Psoas muscle (tissue), 8 donors: ENCODE data around the gene ADGRB2. TPM values are rescaled to one million over a fixed set of nuclear protein-coding genes. Genes with fewer than 3 reads are reported as not detected.

Experiments
- ATAC-seq, 4 donors: fragments of 200-7000 bp; cut with Tn5 transposase; one replicate each; pipeline ENCODE4 v1.9.1; 2020; ENCODE audit warnings: moderate library complexity in 3 of 4, mild to moderate bottlenecking in 2 of 4
- DNase-seq, 2 donors: peaks; one replicate each; pipeline ENCODE4 v3.0.0-alpha.2; 2020
- H3K27ac ChIP-seq: fragments of 200-600 bp; one replicate; pipeline ENCODE4 v1.8.0; 2022
- H3K27me3 ChIP-seq, 3 donors: fragments of 200-600 bp in 1 of 3; one replicate each; pipeline versions ENCODE4 v1.6.1 to v1.8.0; 2013 to 2022; ENCODE audit warnings: low read length in 2 of 3, mild to moderate bottlenecking in 2 of 3, moderate library complexity in 1 of 3; ENCODE audit not compliant: insufficient read depth in 3 of 3
- H3K36me3 ChIP-seq, 2 donors: fragments of 200-600 bp in 1 of 2; one replicate each; pipeline versions ENCODE4 v1.6.1 to v1.8.0; 2013 to 2022; ENCODE audit warnings: low read depth in 1 of 2, mild to moderate bottlenecking in 1 of 2, moderate library complexity in 1 of 2; ENCODE audit not compliant: insufficient read depth in 1 of 2
- H3K4me1 ChIP-seq: fragments of 200-600 bp; one replicate; pipeline ENCODE4 v1.8.0; 2022
- H3K4me3 ChIP-seq: fragments of 200-600 bp; one replicate; pipeline ENCODE4 v1.8.0; 2022; ENCODE audit warnings: mild to moderate bottlenecking
- H3K9me3 ChIP-seq: fragments of 200-600 bp; one replicate; pipeline ENCODE4 v1.8.0; 2022
- WGBS, 3 donors: extraction: QIAGEN DNeasy Blood & Tissue Kit; methylation state at CpG; one replicate each; pipeline versions ENCODE4 v1.1.6 to v1.1.7; 2013; 5-methylcytosine and 5-hydroxymethylcytosine counted together
- intact Hi-C, 2 donors: fragments of 100-400 bp; cut with DNase I; formaldehyde crosslinking; loops; one replicate each; pipeline versions ENCODE4 v1.11.0 to v1.14.2; 2022
- polyA plus RNA-seq, 3 donors: library from polyadenylated mRNA; stranded (reverse); fragments of 200-250 nt; gene quantifications; one replicate each; pipeline ENCODE4 v1.2.3, GENCODE V29; 2013
- total RNA-seq, 4 donors: library from RNA; stranded (reverse); fragmentation: NEBNext Ultra II Directional in 2 of 4; extraction: Animal tissue kit (Norgen Biotek cat#: 25700) in 2 of 4; gene quantifications; one replicate each; pipeline versions ENCODE4 v1.2.1 to v1.2.4, GENCODE V29; 2021 to 2023
- TF ChIP-seq, protein P1 (sequence below): fragments of 200-600 bp; IDR thresholded peaks from one replicate; pipeline ENCODE4 v1.8.0; 2022; ENCODE audit warnings: antibody characterized with exemption
- donor health status: healthy with polysubstance abuse.
- donor health status: DM: no; HTN: no; CAD: no; lungs with moderate emphysema.
- donor health status: Bipolar disorder and iron deficiency.
- donor health status: healthy.
- donor health status: DM: yes; HTN: yes; CAD: no.
- donor health status: DM: no; HTN: no; CAD: no.
- donor health status: DM: no; HTN: no; CAD: no.
- donor health status: DM: yes; HTN: yes; CAD: no.

Gene ADGRB2
- total and polyA plus RNA-seq, 7 donors, result 0.44 to 1.8 (median 0.73) TPM

DNA sequence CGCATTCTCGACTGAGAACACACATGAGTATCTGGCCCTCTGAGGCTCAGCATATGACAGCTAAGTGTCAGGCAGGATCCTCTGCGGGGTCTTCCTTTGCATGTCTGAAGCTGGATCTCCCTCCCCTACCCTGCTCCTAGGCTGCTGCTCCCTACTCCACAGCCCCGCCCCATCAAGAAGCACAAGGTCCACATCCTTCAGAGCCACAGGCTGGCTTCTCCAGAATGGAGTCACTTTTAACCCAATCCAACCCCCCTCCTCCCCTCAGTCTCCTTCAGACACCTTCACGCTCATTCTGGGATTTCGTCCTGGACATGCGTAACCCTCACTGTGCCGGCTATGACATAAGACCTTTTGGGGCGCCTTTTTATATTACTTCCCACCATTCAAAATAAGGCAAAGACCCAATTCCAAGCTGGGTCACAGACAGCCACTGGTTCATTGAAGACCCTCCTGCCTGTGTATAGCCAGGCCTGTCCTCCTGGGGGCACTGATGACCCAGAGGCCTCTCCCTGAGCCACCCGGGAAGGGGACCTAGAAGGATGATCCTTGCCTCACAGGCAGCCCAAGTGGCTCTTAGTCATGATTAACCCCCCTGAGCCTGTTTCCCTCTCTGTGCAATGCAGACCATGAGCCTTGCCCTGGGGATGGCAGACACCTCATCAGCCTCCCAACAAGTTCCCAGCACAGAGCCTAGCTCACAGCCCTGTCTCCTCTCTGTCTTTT lies 4.7 kb downstream of the ADGRB2 start:
- TF ChIP-seq, protein P1, sequence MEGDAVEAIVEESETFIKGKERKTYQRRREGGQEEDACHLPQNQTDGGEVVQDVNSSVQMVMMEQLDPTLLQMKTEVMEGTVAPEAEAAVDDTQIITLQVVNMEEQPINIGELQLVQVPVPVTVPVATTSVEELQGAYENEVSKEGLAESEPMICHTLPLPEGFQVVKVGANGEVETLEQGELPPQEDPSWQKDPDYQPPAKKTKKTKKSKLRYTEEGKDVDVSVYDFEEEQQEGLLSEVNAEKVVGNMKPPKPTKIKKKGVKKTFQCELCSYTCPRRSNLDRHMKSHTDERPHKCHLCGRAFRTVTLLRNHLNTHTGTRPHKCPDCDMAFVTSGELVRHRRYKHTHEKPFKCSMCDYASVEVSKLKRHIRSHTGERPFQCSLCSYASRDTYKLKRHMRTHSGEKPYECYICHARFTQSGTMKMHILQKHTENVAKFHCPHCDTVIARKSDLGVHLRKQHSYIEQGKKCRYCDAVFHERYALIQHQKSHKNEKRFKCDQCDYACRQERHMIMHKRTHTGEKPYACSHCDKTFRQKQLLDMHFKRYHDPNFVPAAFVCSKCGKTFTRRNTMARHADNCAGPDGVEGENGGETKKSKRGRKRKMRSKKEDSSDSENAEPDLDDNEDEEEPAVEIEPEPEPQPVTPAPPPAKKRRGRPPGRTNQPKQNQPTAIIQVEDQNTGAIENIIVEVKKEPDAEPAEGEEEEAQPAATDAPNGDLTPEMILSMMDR, result no peak
- intact Hi-C loops, result no loop called here
- ATAC-seq, result no peak
- H3K9me3 ChIP-seq, result no peaks in the 10 kb centered on the region
- H3K27ac ChIP-seq, result no peak overlapping the region
- DNase-seq, result no peak
- H3K4me1 ChIP-seq, result peaks cover 19% of the 10 kb centered on the region
- 86 to 89% (median 87%) methylated on average over 10 of the region's 10 CpGs for WGBS, 3 donors
- no peak overlapping the region for H3K4me3 ChIP-seq
- H3K36me3 ChIP-seq, result no peaks in the 10 kb centered on the region
- H3K27me3 ChIP-seq, result peaks cover 0 to 28% (median 23%) of the 10 kb centered on the region in 3 donors

DNA sequence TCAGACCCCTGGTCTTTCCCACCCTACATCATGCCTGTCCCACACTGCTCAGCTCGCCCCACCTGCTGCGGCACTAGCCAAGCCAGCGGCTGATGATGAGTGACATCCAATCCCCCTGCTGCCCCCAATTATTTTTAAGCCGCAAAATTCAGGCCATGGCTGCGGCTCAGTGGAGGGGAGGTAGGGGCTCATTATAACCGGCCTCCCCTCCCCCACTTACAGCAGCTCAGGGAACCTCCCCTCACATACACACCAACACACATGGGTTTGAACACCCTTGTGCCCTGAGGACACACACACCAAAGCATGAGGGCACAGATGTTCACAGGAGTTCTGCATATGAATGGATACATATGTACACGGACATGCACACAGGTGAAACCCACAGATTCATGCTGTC lies 5.3 kb downstream of the ADGRB2 start:
- intact Hi-C loops, result no loop called here
- DNase-seq (no peak), ATAC-seq (no peak)
- Histone ChIP-seq H3K4me1 (peaks cover 25% of the 10 kb centered on the region), H3K4me3 (no peak overlapping the region), H3K9me3 (no peaks in the 10 kb centered on the region), H3K36me3 (no peaks in the 10 kb centered on the region), H3K27me3 (peaks cover 0 to 28% (median 23%) of the 10 kb centered on the region in 3 donors), H3K27ac (no peak overlapping the region)
- TF ChIP-seq, protein P1, result no peak
- WGBS, 3 donors, result 89 to 93% (median 92%) methylated on average over 7 of the region's 7 CpGs

DNA sequence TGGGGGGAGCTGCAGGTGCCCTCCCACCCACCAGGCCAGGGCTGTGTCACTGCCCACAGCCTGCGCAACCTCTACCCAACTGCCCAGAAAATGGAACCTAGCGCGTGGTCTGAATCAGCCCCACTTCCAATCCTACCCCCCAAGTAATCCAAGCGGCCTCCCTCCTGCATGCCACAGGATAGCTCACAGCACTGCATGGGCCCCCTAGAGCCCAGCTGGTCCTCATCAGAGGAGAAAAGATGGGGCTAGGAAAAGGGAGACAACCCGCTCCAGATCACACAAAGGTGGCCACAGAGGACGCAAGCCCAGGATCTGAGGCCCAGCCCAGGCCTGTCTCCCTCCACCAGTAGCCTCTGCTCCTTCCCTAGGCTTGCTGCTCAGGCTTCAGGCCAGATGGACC lies 6.2 kb downstream of the ADGRB2 start:
- DNase-seq, result no peak
- peaks cover 33% of the 10 kb centered on the region for H3K4me1 ChIP-seq
- intact Hi-C loops, result no loop called here

DNA sequence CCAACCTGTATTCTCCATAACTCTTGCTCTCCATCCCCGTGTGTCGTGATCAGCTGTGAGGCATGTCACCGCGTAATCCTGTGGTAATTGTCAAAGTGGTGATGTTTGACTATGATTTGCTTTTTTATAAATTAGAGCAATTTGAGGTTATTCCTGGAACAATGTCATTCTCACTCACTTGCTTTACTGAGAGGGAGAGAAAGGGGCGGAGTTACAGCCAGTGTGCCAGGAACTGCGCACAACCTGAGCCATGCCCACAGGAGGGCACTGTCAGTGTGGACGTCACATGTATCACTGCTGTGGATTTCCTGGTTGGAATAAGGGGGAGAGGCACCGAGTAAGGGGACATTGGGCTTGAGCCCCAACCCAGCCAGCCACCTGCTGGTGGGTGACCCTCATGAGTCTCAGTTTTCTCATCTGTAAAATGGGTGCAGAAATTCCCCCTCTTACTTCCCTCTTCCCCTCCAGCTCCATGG lies 6.9 kb downstream of the ADGRB2 start:
- WGBS, 3 donors, result 90 to 92% (median 90%) methylated on average over 8 of the region's 8 CpGs
- no peak overlapping the region for H3K4me3 ChIP-seq
- no peaks in the 10 kb centered on the region for H3K36me3 ChIP-seq
- DNase-seq (no peak), ATAC-seq (no peak)
- no peaks in the 10 kb centered on the region for H3K9me3 ChIP-seq
- no peak overlapping the region for H3K27ac ChIP-seq
- peaks cover 37% of the 10 kb centered on the region for H3K4me1 ChIP-seq
- intact Hi-C loops, result no loop called here
- peaks cover 0 to 18% (median 10%) of the 10 kb centered on the region in 3 donors for H3K27me3 ChIP-seq
- TF ChIP-seq, protein P1, result no peak

More for the DNA sequence above, 6.2 kb downstream of the ADGRB2 start:
- no peaks in the 10 kb centered on the region for H3K36me3 ChIP-seq
- 97 to 98% (median 97%) methylated on average over 6 of the region's 6 CpGs for WGBS, 3 donors
- no peaks in the 10 kb centered on the region for H3K9me3 ChIP-seq
- TF ChIP-seq, protein P1, result no peak
- H3K27ac ChIP-seq, result no peak overlapping the region
- no peak for ATAC-seq
- H3K4me3 ChIP-seq, result no peak overlapping the region
- H3K27me3 ChIP-seq, result peaks cover 0 to 25% (median 16%) of the 10 kb centered on the region in 3 donors
